ENCODE data around the gene BRAF.
"Not testable (repeated sequence)": the region's sequence is repeated elsewhere in the genome, so short reads cannot be mapped to it uniquely, and the experiment has no call there.

BRAF gene

GRCh38 chr7:140889645-140890044 is 35.1 kb downstream of the BRAF start:
- H3K4me3 ChIP-seq (ENCODE audit: low read length): no peak overlapping the region
- DNase-seq (ENCODE audit: low read depth): no peak
- TF ChIP-seq CTCF (IDR thresholded peaks at IDR 0.05; ENCODE audit: insufficient read depth, low read depth, low read length, missing control alignments): no peak

GRCh38 chr7:140889150-140889549 is 35.6 kb downstream of the BRAF start:
- DNase-seq (ENCODE audit: low read depth): no peak
- TF ChIP-seq CTCF (IDR thresholded peaks at IDR 0.05; ENCODE audit: insufficient read depth, low read depth, low read length, missing control alignments): no peak
- H3K4me3 ChIP-seq (ENCODE audit: low read length): no peak overlapping the region

- no peak for DNase-seq (ENCODE audit: low read depth)
- no peak for TF ChIP-seq CTCF (IDR thresholded peaks at IDR 0.05; ENCODE audit: insufficient read depth, low read depth, low read length, missing control alignments)
- no peak overlapping the region for H3K4me3 ChIP-seq (ENCODE audit: low read length)
Observed at GRCh38 chr7:140888087-140888486, 36.6 kb downstream of the BRAF start.

GRCh38 chr7:140885735-140886334 is 38.9 kb downstream of the BRAF start:
- TF ChIP-seq CTCF (IDR thresholded peaks at IDR 0.05; ENCODE audit: insufficient read depth, low read depth, low read length, missing control alignments): no peak
- no peak overlapping the region for H3K4me3 ChIP-seq (ENCODE audit: low read length)
- no peak for DNase-seq (ENCODE audit: low read depth)

GRCh38 chr7:140883378-140883777 is 41.4 kb downstream of the BRAF start:
- TF ChIP-seq CTCF (IDR thresholded peaks at IDR 0.05; ENCODE audit: insufficient read depth, low read depth, low read length, missing control alignments): no peak
- no peak for DNase-seq (ENCODE audit: low read depth)
- H3K4me3 ChIP-seq (ENCODE audit: low read length): no peak overlapping the region

GRCh38 chr7:140882834-140883233 is 41.9 kb downstream of the BRAF start:
- not testable (repeated sequence) for H3K4me3 ChIP-seq (ENCODE audit: low read length); DNase-seq (ENCODE audit: low read depth)

- no peak for TF ChIP-seq CTCF (IDR thresholded peaks at IDR 0.05; ENCODE audit: insufficient read depth, low read depth, low read length, missing control alignments)
- no peak overlapping the region for H3K4me3 ChIP-seq (ENCODE audit: low read length)
- no peak for DNase-seq (ENCODE audit: low read depth)
Observed at GRCh38 chr7:140881507-140882228, 43.1 kb downstream of the BRAF start.
